AG09309 (cell line): Measurements from ENCODE around the gene ADGRD1.

Source experiments
- DNase-seq: peaks from one replicate; pipeline ENCODE4 v3.0.0-alpha.2; 2010; ENCODE audit warnings: low read depth
- H3K4me3 ChIP-seq: 2 replicates; pipeline ENCODE4 v1.5.1; 2011; ENCODE audit warnings: mild to moderate bottlenecking, low read depth, low read length, moderate library complexity; ENCODE audit not compliant: control insufficient read depth
- CTCF ChIP-seq: IDR thresholded peaks from 2 replicates; pipeline ENCODE4 v1.5.1; 2011; ENCODE audit warnings: mild to moderate bottlenecking, low read depth, low read length, inconsistent platforms; ENCODE audit not compliant: insufficient read depth, control insufficient read depth; ENCODE audit errors: missing control alignments

ADGRD1 gene

GRCh38 chr12:131056626-131057025 lies 102.9 kb downstream of the ADGRD1 start:
- H3K4me3 ChIP-seq, result no peak overlapping the region
- no peak for DNase-seq
- TF ChIP-seq CTCF, result no peak

DNA sequence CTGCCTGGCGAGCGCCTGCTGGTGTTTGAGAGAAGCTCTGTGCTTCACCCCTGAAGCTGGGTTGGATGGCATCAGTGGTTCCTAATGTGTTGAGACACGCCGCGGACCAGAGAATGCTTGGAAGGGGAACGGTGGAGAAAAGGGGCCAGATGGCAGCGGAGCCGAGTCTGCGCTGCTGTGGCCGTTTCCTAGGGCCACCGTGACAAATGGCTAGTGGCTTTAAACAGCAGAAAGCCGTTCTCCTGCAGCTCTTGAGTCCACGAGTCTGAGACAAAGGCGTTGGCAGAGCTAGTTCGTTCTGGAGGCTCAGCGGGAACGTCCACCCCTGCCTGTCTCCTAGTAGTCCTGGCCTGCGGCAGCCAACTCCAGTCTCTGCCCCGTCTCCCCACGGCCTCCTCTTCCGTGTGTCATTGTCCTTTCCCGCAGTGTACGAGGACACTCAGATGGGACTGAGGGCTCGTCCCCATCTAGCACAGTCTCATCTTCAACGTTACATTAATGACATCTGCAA lies 103.6 kb downstream of the ADGRD1 start:
- no peak overlapping the region for H3K4me3 ChIP-seq
- DNase-seq, result no peak
- TF ChIP-seq CTCF, result no peak

DNA sequence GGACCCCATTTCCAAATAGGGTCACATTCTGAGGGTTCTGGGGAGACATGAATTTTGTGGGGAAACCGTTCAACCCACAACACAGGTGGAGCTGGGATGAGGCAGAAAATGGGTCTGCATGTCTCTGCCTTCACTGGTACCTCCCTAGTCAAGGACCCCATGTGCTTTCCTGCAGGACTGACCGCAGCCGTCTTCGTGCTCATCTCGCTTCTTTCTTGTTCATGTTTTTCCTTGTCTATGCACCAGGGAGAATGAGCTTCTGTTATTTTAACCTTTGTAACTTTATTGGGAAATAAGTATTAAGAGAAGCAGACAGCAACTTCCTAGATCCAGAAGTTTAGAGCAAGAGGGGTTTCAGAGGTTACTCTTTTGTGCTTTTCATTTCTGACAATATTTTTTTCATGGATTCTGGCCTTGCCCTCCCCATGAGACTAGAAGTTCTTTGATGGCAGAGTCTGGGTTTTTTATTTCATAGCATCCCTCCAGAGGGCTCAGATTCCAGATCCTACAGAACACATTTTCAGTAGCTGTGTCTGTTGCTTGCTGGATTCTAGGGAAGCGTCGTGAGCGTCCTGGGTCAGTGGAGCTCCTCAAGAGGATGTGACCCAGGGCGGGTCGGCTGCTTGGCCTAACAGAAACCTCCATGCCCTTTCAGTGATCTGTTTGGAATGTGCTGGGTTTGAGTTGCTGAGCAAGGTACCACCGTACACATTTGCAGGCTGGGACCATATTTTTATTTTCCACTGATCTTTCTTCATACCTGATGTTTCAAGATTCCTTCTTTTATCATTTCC lies 104.2 kb downstream of the ADGRD1 start:
- no peak for DNase-seq
- H3K4me3 ChIP-seq, result no peak overlapping the region
- TF ChIP-seq CTCF, result no peak

DNA sequence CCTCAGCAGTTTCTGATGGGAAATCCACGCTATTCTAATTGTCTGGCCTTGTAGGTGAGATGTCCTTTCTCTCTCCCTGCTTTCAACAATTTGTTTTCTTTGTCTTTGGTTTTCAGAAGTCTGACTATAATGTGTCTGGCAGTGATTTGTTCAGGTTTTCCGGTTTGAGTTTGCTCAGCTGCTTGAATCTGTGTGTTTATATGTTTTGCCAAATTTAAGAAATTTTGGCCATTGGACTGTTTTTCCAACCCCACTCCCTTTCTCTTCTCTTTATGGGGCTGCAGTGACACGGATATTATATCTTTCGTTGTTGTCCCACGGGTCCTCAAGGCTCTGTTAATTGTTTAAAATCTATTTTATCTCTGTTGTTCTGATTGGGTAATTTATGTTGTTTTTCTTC lies 105.0 kb downstream of the ADGRD1 start:
- no peak overlapping the region for H3K4me3 ChIP-seq
- no peak for DNase-seq
- TF ChIP-seq CTCF, result no peak

DNA sequence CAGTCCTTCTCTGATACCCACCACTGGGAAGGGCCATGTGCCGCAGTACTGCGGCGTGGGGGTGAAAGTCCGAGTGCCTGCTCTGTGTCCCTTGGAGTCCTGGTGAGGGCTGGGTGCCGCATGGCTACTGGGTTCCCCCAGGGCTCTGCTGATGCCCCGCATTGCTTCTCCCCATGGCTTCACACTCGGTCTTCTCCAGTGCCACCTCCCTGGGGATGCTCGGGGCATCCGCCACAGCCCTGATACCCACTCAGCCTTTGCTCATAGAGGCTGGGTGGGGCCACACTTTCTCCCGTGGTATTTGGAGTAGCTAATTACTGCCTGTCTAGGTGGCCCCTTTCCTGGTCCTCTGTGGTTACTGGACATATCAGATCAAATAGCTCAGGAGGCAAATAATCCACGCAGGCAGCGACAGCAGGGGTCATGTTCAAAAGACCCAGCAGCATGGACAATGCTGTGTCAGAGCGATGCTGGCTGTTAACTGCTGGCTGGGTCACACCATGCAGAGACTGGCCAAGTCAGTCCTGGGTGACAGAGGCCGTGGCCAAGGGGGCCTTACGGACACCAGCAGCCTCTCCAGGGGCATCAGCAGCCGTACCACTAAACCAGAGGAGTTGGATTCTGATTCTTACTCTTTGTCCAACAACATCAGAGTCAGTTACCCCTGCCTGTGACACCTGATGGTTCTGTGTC lies 106.5 kb downstream of the ADGRD1 start:
- H3K4me3 ChIP-seq, result no peak overlapping the region
- TF ChIP-seq CTCF, result no peak
- DNase-seq, result no peak

GRCh38 chr12:131061041-131061806 lies 107.5 kb downstream of the ADGRD1 start:
- no peak for DNase-seq
- no peak for TF ChIP-seq CTCF
- no peak overlapping the region for H3K4me3 ChIP-seq
